AG04449 (cell line): ENCODE measurements around the gene PRPF19.

Experiments used
- CTCF ChIA-PET: fragments of 350-600 bp; formaldehyde crosslinking; extraction: SDS; loops from one replicate; lab custom pipeline; 2021; ENCODE audit warnings: antibody characterized with exemption; lab: Yijun Ruan, JAX
- POLR2A ChIA-PET: fragments of 400-600, 350-600 bp; formaldehyde crosslinking; extraction: SDS; loops from one replicate; lab custom pipeline; 2020; ENCODE audit warnings: antibody characterized with exemption, inconsistent platforms; lab: Yijun Ruan, JAX
- DNase-seq: peaks from one replicate; pipeline ENCODE4 v3.0.0-alpha.2; 2010; ENCODE audit warnings: low read depth, low spot score
- H3K4me3 ChIP-seq: 2 replicates; pipeline ENCODE4 v1.5.1; 2011; ENCODE audit warnings: low read depth, mild to moderate bottlenecking, control low read depth, low read length
- TF ChIP-seq, protein P1 (sequence below): IDR thresholded peaks from one replicate; pipeline ENCODE4 v1.5.1; 2011; ENCODE audit warnings: mild to moderate bottlenecking, moderate library complexity, low read length, control low read depth, inconsistent platforms; ENCODE audit not compliant: insufficient read depth; ENCODE audit errors: missing control alignments

PRPF19 gene

DNA sequence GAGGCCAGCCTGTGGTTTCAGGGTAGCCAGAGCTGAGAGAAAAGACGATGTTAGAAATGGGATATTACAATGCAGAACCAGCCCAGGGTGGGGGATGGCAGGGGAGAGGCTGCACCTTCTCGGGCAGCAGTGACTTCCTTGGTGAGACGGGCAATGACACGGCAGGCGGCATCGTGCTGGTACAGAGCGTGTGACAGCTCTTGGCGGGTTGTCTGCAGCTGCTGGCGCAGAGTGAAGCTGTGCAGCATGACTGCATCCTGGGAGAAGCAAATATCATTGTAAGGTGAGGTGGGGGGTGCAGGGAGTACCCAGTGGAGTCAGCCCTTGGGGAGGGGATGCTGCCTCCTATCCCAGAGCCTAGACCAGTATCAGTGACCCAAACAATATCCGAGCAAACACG lies 3.8 kb downstream of the PRPF19 start:
- POLR2A ChIA-PET, result no interaction called here
- CTCF ChIA-PET, result interaction anchor here (1.2 to 26.0 kb wide), 7 partner anchors 8 to 271 kb away, joined by 3 to 1087 read pairs (median 15); partner anchors contain the start of genes CCDC86 and TMEM109
- H3K4me3 ChIP-seq, result no peak overlapping the region
- TF ChIP-seq, protein P1, sequence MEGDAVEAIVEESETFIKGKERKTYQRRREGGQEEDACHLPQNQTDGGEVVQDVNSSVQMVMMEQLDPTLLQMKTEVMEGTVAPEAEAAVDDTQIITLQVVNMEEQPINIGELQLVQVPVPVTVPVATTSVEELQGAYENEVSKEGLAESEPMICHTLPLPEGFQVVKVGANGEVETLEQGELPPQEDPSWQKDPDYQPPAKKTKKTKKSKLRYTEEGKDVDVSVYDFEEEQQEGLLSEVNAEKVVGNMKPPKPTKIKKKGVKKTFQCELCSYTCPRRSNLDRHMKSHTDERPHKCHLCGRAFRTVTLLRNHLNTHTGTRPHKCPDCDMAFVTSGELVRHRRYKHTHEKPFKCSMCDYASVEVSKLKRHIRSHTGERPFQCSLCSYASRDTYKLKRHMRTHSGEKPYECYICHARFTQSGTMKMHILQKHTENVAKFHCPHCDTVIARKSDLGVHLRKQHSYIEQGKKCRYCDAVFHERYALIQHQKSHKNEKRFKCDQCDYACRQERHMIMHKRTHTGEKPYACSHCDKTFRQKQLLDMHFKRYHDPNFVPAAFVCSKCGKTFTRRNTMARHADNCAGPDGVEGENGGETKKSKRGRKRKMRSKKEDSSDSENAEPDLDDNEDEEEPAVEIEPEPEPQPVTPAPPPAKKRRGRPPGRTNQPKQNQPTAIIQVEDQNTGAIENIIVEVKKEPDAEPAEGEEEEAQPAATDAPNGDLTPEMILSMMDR, result no peak
- no peak for DNase-seq

DNA sequence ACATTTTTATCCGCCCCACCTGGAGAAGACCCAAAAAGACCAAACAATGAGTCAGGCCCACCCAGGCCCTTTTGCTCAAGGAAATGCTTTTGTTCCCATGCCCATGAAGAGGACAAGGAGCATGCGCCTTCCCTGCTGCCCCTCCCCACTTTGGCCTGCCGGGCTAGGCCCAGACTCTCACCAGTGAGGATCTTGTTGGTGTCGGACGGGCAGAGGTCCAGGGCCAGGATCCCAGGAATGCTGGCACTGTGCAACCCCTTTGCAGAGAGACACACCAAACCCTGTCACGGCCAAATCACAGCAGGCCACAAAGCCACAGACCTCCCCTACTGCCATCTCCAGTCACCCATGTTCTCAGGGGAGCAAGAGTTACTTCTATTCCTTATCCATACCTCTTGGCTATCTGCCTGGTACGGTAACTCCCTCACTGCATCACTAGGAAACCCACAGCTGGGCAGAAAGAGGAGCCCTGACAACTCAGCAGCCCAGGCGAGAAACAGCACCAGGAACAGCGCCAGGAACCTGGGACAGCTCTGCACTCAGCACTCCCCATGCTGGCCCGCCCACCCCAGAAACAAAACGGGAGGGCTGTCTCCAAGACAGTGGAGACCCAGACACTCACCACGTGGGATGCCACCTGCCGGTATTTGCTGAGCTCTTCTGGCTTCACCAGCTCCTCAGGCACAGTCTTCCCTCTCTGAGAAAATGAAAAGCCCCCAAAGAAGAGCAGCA lies 5.5 kb downstream of the PRPF19 start:
- POLR2A ChIA-PET, result no interaction called here
- no peak for DNase-seq
- CTCF ChIA-PET, result interaction anchor here (1.2 to 26.0 kb wide), 12 partner anchors 8 to 287 kb away, joined by 4 to 1087 read pairs (median 16); partner anchors contain the start of genes CCDC86, PTGDR2 and TMEM109
- TF ChIP-seq, protein P1, result no peak
- H3K4me3 ChIP-seq, result no peak overlapping the region

DNA sequence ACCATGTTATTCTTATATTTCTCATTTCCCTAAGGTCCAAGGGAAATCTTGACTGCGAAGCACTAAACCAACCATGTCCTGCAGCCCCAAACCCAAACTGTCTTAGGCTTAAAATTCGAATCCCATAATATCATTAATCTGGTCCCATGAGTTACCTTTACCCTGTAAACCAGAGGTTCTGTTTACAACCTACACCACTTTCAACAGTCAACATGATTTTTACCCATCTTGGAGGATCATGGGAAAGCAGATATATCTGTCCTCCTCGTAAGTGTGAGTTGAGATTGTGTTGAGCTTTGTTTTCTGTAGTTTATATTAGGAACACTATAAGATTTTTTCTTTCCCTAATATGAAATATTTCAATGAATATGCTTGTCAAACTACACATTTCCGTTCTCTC lies 6.4 kb downstream of the PRPF19 start:
- H3K4me3 ChIP-seq, result no peak overlapping the region
- TF ChIP-seq, protein P1, result no peak
- ChIA-PET POLR2A (interaction anchor here (0.8 kb wide), 1 partner anchor 13 kb away, joined by 3 read pairs; no protein-coding TSS in a partner anchor), CTCF (interaction anchor here (0.7 to 26.0 kb wide), 32 partner anchors 7 to 288 kb away, joined by 3 to 1087 read pairs (median 6); partner anchors contain the start of genes CCDC86, MS4A10, PTGDR2 and TMEM109)
- DNase-seq, result no peak

DNA sequence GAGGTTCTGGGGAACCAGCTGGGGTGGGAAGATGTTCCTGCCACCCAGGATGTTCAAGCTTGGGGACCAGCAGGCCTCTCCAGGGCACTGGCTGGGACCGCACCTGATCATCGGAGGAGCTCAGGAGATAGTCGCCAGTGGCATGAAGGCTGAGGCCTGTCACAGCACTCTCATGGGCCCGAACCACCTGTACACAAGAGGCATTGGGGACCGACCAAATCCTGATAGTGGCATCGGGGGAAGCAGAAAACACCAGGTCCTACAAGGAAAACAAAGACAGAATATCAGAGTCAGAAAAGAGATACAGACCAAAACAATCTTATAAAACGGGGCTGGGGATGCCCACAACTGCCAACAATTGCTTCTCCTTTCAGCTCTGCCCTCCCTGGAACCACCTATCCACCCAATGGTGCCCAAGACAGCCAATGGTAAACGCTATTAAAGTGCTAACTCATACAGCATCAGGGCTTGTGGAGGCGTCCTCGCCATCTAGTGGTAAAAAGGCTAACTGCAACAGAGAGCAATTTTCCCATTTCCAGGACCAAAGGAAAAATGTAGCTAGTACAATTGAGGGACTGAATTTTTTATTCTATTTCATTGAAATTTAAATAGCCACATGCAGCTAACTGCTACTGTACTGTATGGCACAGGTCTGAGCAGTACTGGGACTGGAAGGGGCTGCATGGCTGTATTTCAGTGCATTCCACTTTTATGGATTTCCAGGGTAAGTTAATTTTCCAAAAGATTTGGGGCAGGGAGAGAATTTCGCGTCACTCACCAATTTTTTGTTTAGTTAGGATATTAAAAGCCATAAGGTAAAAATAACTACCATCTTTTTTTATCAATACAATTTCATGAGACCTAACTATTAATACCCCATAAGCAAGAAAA lies 7.1 kb downstream of the PRPF19 start:
- no peak for DNase-seq
- no peak overlapping the region for H3K4me3 ChIP-seq
- CTCF ChIA-PET, result interaction anchor here (0.6 to 26.0 kb wide), 39 partner anchors 8 to 276 kb away, joined by 3 to 1087 read pairs (median 5); partner anchors contain the start of genes CCDC86, MS4A10, PTGDR2 and TMEM109
- POLR2A ChIA-PET, result interaction anchor here (0.8 kb wide), 1 partner anchor 12 kb away, joined by 3 read pairs; no protein-coding TSS in a partner anchor
- TF ChIP-seq, protein P1, result peak; percentile 84

DNA sequence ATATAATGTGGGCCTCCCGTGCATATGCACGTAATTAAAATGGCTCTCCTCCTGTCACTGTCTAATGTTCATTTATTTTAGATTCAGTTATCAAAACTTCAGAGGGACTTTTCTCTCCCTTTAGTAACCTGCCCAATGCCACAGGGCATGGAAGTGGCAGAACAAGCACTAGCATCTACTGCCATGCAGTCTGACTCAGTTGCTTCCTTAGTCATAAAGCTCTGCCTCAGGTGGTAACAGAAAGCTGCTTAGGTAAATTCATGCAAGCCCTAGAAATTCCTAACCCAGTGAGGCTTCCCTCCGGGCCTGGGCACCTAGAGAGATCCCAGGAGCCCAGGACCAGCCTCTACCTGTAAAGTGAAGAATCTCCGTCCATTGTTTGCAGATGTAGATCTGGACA lies 8.9 kb downstream of the PRPF19 start:
- no peak overlapping the region for H3K4me3 ChIP-seq
- ChIA-PET POLR2A (no interaction called here), CTCF (interaction anchor here (1.0 to 26.0 kb wide), 7 partner anchors 8 to 120 kb away, joined by 3 to 1087 read pairs (median 19); partner anchors contain the start of gene CCDC86)
- TF ChIP-seq, protein P1, result no peak
- no peak for DNase-seq
